Smooth muscle cell (in vitro differentiated cells): ENCODE results near the gene FGF11. TPM values are rescaled to one million over a fixed set of nuclear protein-coding genes. Genes with fewer than 3 reads are reported as not detected.

Source experiments
- DNase-seq: peaks from one replicate; lab custom pipeline; 2025; ENCODE audit not compliant: unreplicated experiment; lab: John Stamatoyannopoulos, UW
- H2AFZ ChIP-seq: fragments of 200-600 bp; sonication (generic); 2 replicates; pipeline ENCODE4 v1.6.0; 2016; ENCODE audit warnings: antibody characterized with exemption, low read depth, mild to moderate bottlenecking
- H3F3A ChIP-seq: fragments of 200-600 bp; sonication (generic); 2 replicates; pipeline ENCODE4 v1.6.0; 2017; ENCODE audit warnings: antibody characterized with exemption, low read depth
- H3K27ac ChIP-seq: fragments of 200-600 bp; sonication (generic); 2 replicates; pipeline ENCODE4 v1.5.1; 2016; ENCODE audit warnings: low read depth, mild to moderate bottlenecking
- H3K27me3 ChIP-seq: fragments of 200-600 bp; sonication (generic); 2 replicates; pipeline ENCODE4 v1.6.1; 2016; ENCODE audit warnings: low read depth, mild to moderate bottlenecking
- H3K36me3 ChIP-seq: fragments of 200-600 bp; sonication (generic); 2 replicates; pipeline ENCODE4 v1.5.1; 2016; ENCODE audit warnings: low read depth
- H3K4me1 ChIP-seq: fragments of 200-600 bp; sonication (generic); 2 replicates; pipeline ENCODE4 v1.5.1; 2016; ENCODE audit warnings: low read depth
- H3K4me2 ChIP-seq: fragments of 200-600 bp; sonication (generic); 2 replicates; pipeline ENCODE4 v1.6.0; 2016; ENCODE audit warnings: mild to moderate bottlenecking
- H3K4me3 ChIP-seq: fragments of 200-600 bp; sonication (generic); 2 replicates; pipeline ENCODE4 v1.5.1; 2016; ENCODE audit warnings: mild to moderate bottlenecking
- H3K79me2 ChIP-seq: fragments of 200-600 bp; sonication (generic); 2 replicates; pipeline ENCODE4 v1.6.0; 2016; ENCODE audit warnings: low read depth, mild to moderate bottlenecking
- H3K9ac ChIP-seq: fragments of 200-600 bp; sonication (generic); 2 replicates; pipeline ENCODE4 v1.6.0; 2016; ENCODE audit warnings: low read depth
- H3K9me3 ChIP-seq: fragments of 200-600 bp; sonication (generic); replicated peaks from 2 replicates; pipeline ENCODE4 v1.5.1; 2016; ENCODE audit warnings: low read depth
- H4K20me1 ChIP-seq: fragments of 200-600 bp; sonication (generic); 2 replicates; pipeline ENCODE4 v1.6.0; 2016; ENCODE audit warnings: low read depth
- WGBS: methylation state at CpG from one replicate; pipeline ENCODE4 v1.1.7; 2016; ENCODE audit warnings: low lambda C conversion rate; 5-methylcytosine and 5-hydroxymethylcytosine counted together
- polyA plus RNA-seq: library from polyadenylated mRNA; unstranded; fragments of >200 nt; fragmentation: Nextera tagmentation; extraction: Ambion mirVana; gene quantifications from 2 replicates; pipeline ENCODE4 v1.2.1, GENCODE V29; 2016
- total RNA-seq: library from RNA; depleted of rRNA; stranded (reverse); fragments of >200 nt; gene quantifications from 2 replicates; pipeline ENCODE4 v1.2.3, GENCODE V29; 2014
- TF ChIP-seq, protein P1 (sequence below): fragments of 200-600 bp; sonication (generic); IDR thresholded peaks from 2 replicates; pipeline ENCODE4 v1.5.1; 2017; ENCODE audit warnings: borderline replicate concordance, mild to moderate bottlenecking, antibody characterized with exemption; ENCODE audit not compliant: insufficient read depth, poor library complexity, severe bottlenecking

FGF11 gene
- total and polyA plus RNA-seq, 2 experiments from 2014 or later, result 13.9 to 21.3 TPM

DNA sequence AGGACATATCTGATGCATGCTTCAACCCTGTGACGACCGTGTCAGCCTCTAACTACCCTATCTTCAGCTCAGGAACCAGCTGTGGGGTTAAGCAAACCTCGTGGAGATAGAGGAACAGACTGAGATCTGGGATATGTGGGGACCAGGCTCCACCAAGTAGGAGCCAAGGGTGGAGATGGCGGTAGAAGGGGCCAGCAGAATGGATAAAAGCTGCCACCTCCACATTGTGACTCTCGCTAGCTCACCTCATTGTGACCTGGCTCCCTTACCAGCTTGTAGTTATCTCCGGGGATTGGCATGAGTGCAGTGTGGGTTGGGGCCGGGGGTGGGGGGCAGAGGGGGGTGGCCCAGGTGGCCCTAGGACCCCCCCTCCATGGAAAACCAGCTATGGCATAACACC, 14.0 kb upstream of the FGF11 start, which contains the start of gene SPEM2:
Gene SPEM2, plus strand, starts transcription at position 301 of the 400 bp plus-strand sequence. Its CDS starts 73 bp downstream, at position 374.
- no peak for DNase-seq
- TF ChIP-seq, protein P1, sequence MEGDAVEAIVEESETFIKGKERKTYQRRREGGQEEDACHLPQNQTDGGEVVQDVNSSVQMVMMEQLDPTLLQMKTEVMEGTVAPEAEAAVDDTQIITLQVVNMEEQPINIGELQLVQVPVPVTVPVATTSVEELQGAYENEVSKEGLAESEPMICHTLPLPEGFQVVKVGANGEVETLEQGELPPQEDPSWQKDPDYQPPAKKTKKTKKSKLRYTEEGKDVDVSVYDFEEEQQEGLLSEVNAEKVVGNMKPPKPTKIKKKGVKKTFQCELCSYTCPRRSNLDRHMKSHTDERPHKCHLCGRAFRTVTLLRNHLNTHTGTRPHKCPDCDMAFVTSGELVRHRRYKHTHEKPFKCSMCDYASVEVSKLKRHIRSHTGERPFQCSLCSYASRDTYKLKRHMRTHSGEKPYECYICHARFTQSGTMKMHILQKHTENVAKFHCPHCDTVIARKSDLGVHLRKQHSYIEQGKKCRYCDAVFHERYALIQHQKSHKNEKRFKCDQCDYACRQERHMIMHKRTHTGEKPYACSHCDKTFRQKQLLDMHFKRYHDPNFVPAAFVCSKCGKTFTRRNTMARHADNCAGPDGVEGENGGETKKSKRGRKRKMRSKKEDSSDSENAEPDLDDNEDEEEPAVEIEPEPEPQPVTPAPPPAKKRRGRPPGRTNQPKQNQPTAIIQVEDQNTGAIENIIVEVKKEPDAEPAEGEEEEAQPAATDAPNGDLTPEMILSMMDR, result no peak
- H4K20me1 ChIP-seq, result no peaks in the 10 kb centered on the region
- no peaks in the 10 kb centered on the region for H3K9me3 ChIP-seq
- 95% methylated on average over 7 of the region's 7 CpGs for WGBS
- no peaks in the 10 kb centered on the region for H3K27me3 ChIP-seq
- H3K9ac ChIP-seq, result no peak within 1 kb of the TSS
- no peak within 1 kb of the TSS for H3K4me3 ChIP-seq
- H3K4me1 ChIP-seq, result no peaks in the 10 kb centered on the region
- no peak within 1 kb of the TSS for H2AFZ ChIP-seq
- H3K79me2 ChIP-seq, result no peaks in the 10 kb centered on the region
- H3K4me2 ChIP-seq, result no peak within 1 kb of the TSS
- no peak within 1 kb of the TSS for H3K27ac ChIP-seq
- no peaks in the 10 kb centered on the region for H3F3A ChIP-seq
- H3K36me3 ChIP-seq, result no peaks in the 10 kb centered on the region

DNA sequence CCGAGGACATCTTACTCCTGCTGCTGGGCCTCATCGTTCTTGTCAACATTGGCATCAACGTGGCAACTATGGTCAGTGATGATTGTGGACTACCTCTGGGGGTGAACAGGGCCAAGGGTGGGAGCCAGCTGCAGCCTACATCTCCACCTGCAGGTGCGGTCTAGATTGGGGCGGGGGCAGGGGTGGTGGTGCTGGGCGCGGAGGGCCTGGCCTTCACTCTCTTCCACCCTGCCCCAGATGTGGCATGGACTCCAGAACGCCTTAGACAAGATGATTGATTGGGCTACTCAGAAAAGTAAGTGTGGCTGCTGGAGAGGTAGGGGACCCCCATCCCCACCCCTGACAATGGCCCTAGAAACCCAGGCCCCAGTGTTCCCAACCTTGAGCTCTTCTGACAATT, 13.6 kb upstream of the FGF11 start:
- TF ChIP-seq, protein P1, result no peak
- H3K27me3 ChIP-seq, result no peaks in the 10 kb centered on the region
- DNase-seq, result no peak
- 88% methylated on average over 8 of the region's 8 CpGs for WGBS
- no peak overlapping the region for H2AFZ ChIP-seq
- no peaks in the 10 kb centered on the region for H3K79me2 ChIP-seq
- no peaks in the 10 kb centered on the region for H4K20me1 ChIP-seq
- H3K9ac ChIP-seq, result no peak overlapping the region
- no peaks in the 10 kb centered on the region for H3F3A ChIP-seq
- no peak overlapping the region for H3K4me3 ChIP-seq
- no peaks in the 10 kb centered on the region for H3K9me3 ChIP-seq
- H3K36me3 ChIP-seq, result no peaks in the 10 kb centered on the region
- H3K27ac ChIP-seq, result no peak overlapping the region
- H3K4me1 ChIP-seq, result no peaks in the 10 kb centered on the region
- no peak overlapping the region for H3K4me2 ChIP-seq

DNA sequence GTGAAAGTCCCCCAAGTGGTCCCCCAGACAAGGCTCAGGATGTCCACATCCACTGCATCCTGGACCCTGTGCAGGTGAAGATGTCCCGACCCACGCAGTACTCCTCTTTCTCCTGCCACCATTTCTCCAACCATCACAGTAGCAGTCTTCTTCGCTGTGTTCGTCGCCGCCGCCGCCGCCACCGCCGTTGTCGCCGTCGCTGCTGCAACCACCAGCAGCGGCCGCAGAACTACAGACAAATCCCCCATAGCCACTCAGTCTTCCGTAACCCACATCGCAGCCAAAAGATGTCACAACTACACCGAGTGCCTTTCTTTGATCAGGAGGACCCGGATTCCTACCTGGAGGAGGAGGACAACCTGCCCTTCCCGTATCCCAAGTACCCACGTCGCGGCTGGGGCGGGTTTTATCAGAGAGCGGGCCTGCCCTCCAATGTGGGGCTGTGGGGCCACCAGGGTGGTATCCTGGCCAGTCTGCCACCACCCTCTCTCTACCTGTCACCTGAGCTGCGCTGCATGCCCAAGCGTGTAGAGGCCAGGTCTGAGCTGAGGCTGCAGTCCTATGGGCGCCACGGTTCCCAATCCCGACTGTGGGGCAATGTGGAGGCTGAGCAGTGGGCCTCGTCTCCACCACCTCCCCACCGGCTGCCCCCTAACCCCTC, 13.0 kb upstream of the FGF11 start:
- H4K20me1 ChIP-seq, result no peaks in the 10 kb centered on the region
- H3K9me3 ChIP-seq, result no peaks in the 10 kb centered on the region
- no peaks in the 10 kb centered on the region for H3K4me1 ChIP-seq
- no peak overlapping the region for H3K4me3 ChIP-seq
- no peak overlapping the region for H2AFZ ChIP-seq
- H3K36me3 ChIP-seq, result no peaks in the 10 kb centered on the region
- no peak overlapping the region for H3K4me2 ChIP-seq
- TF ChIP-seq, protein P1, result no peak
- H3K27ac ChIP-seq, result no peak overlapping the region
- H3K27me3 ChIP-seq, result no peaks in the 10 kb centered on the region
- WGBS, result 93% methylated on average over 33 of the region's 33 CpGs
- H3K9ac ChIP-seq, result no peak overlapping the region
- H3F3A ChIP-seq, result no peaks in the 10 kb centered on the region
- no peaks in the 10 kb centered on the region for H3K79me2 ChIP-seq
- DNase-seq, result no peak

DNA sequence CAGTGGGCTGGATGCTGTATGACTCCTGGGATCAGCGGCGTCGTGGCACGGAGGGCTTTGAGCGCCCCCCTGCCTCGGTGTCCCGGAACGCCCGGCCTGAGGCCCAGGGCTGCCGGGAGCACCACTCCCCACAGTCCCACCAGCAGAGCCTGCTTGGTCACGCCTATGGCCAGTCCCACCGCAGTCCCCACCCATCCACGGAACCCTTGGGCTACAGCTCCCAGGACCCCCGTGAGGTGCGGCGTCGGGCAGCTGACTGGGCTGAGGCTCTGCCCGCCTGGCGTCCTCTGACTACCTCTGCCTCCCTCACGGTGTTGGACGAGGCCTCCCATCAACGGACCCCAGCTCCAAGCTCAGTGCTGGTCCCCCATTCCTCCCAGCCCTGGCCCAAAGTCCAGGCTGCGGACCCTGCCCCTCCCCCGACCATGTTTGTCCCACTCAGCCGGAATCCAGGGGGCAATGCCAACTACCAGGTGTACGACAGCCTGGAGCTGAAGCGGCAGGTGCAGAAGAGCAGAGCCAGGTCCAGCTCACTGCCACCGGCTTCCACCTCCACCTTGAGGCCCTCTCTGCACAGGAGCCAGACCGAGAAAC, 12.3 kb upstream of the FGF11 start:
- Histone ChIP-seq H3K4me2 (no peak overlapping the region), H3K9ac (no peak overlapping the region), H3K4me1 (no peaks in the 10 kb centered on the region), H3K4me3 (no peak overlapping the region), H3K27me3 (no peaks in the 10 kb centered on the region), H3K27ac (no peak overlapping the region), H3K36me3 (no peaks in the 10 kb centered on the region), H2AFZ (no peak overlapping the region), H3K9me3 (no peaks in the 10 kb centered on the region), H3K79me2 (no peaks in the 10 kb centered on the region), H3F3A (no peaks in the 10 kb centered on the region), H4K20me1 (no peaks in the 10 kb centered on the region)
- TF ChIP-seq, protein P1, result no peak
- 94% methylated on average over 28 of the region's 29 CpGs for WGBS
- no peak for DNase-seq
